GM12878 (cell line): ENCODE measurements around the gene CCDC81. TPM values are rescaled to one million over a fixed set of nuclear protein-coding genes. Genes with fewer than 3 reads are reported as not detected.

Source experiments
- ATAC-seq: fragments of 200-7000 bp; cut with Tn5 transposase; 3 replicates; pipeline ENCODE4 v1.9.1; 2020; ENCODE audit warnings: mild to moderate bottlenecking, moderate library complexity
- BruUV-seq: library from RNA; stranded (reverse); fragments of 400-500 nt; replicated peaks from 2 replicates; lab custom pipeline; 2021; lab: Mats Ljungman, UMichigan
- CTCF ChIA-PET: fragments of 300-600 bp; sonication (Branson Sonifier 250); formaldehyde crosslinking; extraction: SDS; loops from one replicate; lab custom pipeline; 2021; ENCODE audit warnings: inconsistent platforms; lab: Yijun Ruan, JAX
- POLR2A ChIA-PET: fragments of 350-600 bp; formaldehyde crosslinking; extraction: SDS; loops from one replicate; lab custom pipeline; 2021; ENCODE audit warnings: inconsistent platforms; lab: Charles Lee
- RAD21 ChIA-PET: fragments of 300-600 bp; sonication (Branson Sonifier 250); formaldehyde crosslinking; loops from one replicate; lab custom pipeline; 2023; ENCODE audit warnings: antibody characterized with exemption; ENCODE audit not compliant: unreplicated experiment; lab: Charles Lee
- SMC1A ChIA-PET: fragments of 300-600 bp; sonication (Branson Sonifier 250); formaldehyde crosslinking; loops from one replicate; lab custom pipeline; 2023; ENCODE audit not compliant: unreplicated experiment, uncharacterized antibody; lab: Charles Lee
- DNase-seq: peaks from one replicate; pipeline ENCODE4 v3.0.0-alpha.2; 2011; ENCODE audit warnings: low read depth, low spot score
- FAIRE-seq: peaks from 3 replicates; lab custom pipeline; 2011; peaks lifted over from hg19 to GRCh38; lab: Jason Lieb, UNC
- H2AFZ ChIP-seq: 2 replicates; pipeline ENCODE4 v1.6.0; 2011; ENCODE audit warnings: low read depth, low read length, control low read depth; ENCODE audit not compliant: control insufficient read depth
- H3K27ac ChIP-seq: 2 replicates; pipeline ENCODE4 v1.5.1; 2011; ENCODE audit warnings: control low read depth; ENCODE audit not compliant: control insufficient read depth, insufficient read depth
- H3K27me3 ChIP-seq, 2 experiments: replicated peaks in 1 of 2; 2 replicates each; pipeline versions ENCODE4 v1.6.0 to v1.6.1; 2011; ENCODE audit warnings: low read length in 1 of 2; ENCODE audit not compliant: control insufficient read depth in 2 of 2, insufficient read depth in 2 of 2
- H3K36me3 ChIP-seq, 2 experiments: 2 replicates each; pipeline ENCODE4 v1.5.1; 2011; ENCODE audit warnings: low read length in 1 of 2; ENCODE audit not compliant: control insufficient read depth in 2 of 2, insufficient read depth in 2 of 2
- H3K4me1 ChIP-seq: 2 replicates; pipeline ENCODE4 v1.6.1; 2011; ENCODE audit warnings: mild to moderate bottlenecking, low read length, moderate library complexity, mixed read lengths; ENCODE audit not compliant: control insufficient read depth, insufficient read depth
- H3K4me2 ChIP-seq: 2 replicates; pipeline ENCODE4 v1.6.0; 2011; ENCODE audit warnings: control low read depth; ENCODE audit not compliant: control insufficient read depth, insufficient read depth
- H3K4me3 ChIP-seq: fragments of 200-600 bp; sonication (generic); 2 replicates; pipeline ENCODE4 v1.5.1; 2016
- H3K79me2 ChIP-seq: 2 replicates; pipeline ENCODE4 v1.6.0; 2011; ENCODE audit warnings: low read length; ENCODE audit not compliant: control insufficient read depth, insufficient read depth
- H3K9ac ChIP-seq: 2 replicates; pipeline ENCODE4 v1.8.0; 2011; ENCODE audit warnings: low read length, control low read depth, mixed read lengths; ENCODE audit not compliant: control insufficient read depth, insufficient read depth
- H3K9me3 ChIP-seq: replicated peaks from 3 replicates; pipeline ENCODE4 v1.5.1; 2011; ENCODE audit warnings: mild to moderate bottlenecking, low read length; ENCODE audit not compliant: control insufficient read depth, insufficient read depth
- H4K20me1 ChIP-seq: 2 replicates; pipeline ENCODE4 v1.6.0; 2011; ENCODE audit not compliant: control insufficient read depth, insufficient read depth
- ATF3 ChIP-seq: IDR thresholded peaks from 2 replicates; pipeline ENCODE4 v1.6.1; 2011; ENCODE audit warnings: low read depth, mild to moderate bottlenecking, low read length, moderate library complexity, borderline replicate concordance; ENCODE audit errors: extremely low read depth
- CBFB ChIP-seq: IDR thresholded peaks from 2 replicates; pipeline ENCODE4 v1.6.1; 2016; ENCODE audit warnings: antibody characterized with exemption, low read depth
- CREM ChIP-seq: IDR thresholded peaks from 2 replicates; pipeline ENCODE4 v1.6.1; 2014; ENCODE audit warnings: antibody characterized with exemption, low read depth
- EP300 ChIP-seq, 2 experiments: fragments of 150-350 bp in 1 of 2; IDR thresholded peaks; 2 replicates each; pipeline ENCODE4 v1.6.1; 2011 to 2012; ENCODE audit warnings: low read depth in 2 of 2, low read length in 2 of 2, borderline replicate concordance in 1 of 2, improper control_type of control experiment in 1 of 2, inconsistent platforms in 1 of 2; ENCODE audit not compliant: control insufficient read depth in 1 of 2
- ETV6 ChIP-seq, 2 experiments: fragments of 450-650 bp in 1 of 2; IDR thresholded peaks in 1 of 2; conservative IDR thresholded peaks in 1 of 2; 2 replicates each; pipeline ENCODE4 v1.6.1; 2014; ENCODE audit warnings: antibody characterized with exemption in 1 of 2, borderline replicate concordance in 1 of 2, low read depth in 1 of 2, mild to moderate bottlenecking in 1 of 2, moderate library complexity in 1 of 2
- MAX ChIP-seq: IDR thresholded peaks from 2 replicates; pipeline ENCODE4 v1.6.1; 2012; ENCODE audit warnings: low read depth, low read length, improper control_type of control experiment
- MTA2 ChIP-seq: fragments of 450-650 bp; IDR thresholded peaks from 2 replicates; pipeline ENCODE4 v1.6.1; 2016; ENCODE audit warnings: low read depth, mild to moderate bottlenecking, moderate library complexity
- PML ChIP-seq: IDR thresholded peaks from 2 replicates; pipeline ENCODE4 v1.6.1; 2012; ENCODE audit warnings: low read length, inconsistent platforms
- POLR2AphosphoS5 ChIP-seq: IDR thresholded peaks from 2 replicates; pipeline ENCODE4 v1.6.1; 2011; ENCODE audit warnings: mild to moderate bottlenecking, low read length, inconsistent platforms
- SREBF2 ChIP-seq: IDR thresholded peaks from 2 replicates; pipeline ENCODE4 v1.6.1; 2012; ENCODE audit warnings: mild to moderate bottlenecking, low read length
- TCF12 ChIP-seq: IDR thresholded peaks from 2 replicates; pipeline ENCODE4 v1.6.1; 2011; ENCODE audit warnings: low read depth, mild to moderate bottlenecking, low read length
- ZBTB11 ChIP-seq: fragments of 450-650 bp; formaldehyde crosslinking; IDR thresholded peaks from 2 replicates; pipeline ENCODE4 v1.5.0; 2022; ENCODE audit warnings: mild to moderate bottlenecking, missing genetic modification characterization
- ZNF622 ChIP-seq: fragments of 450-650 bp; IDR thresholded peaks from 2 replicates; pipeline ENCODE4 v1.6.1; 2017; ENCODE audit warnings: mild to moderate bottlenecking, inconsistent platforms
- WGBS: methylation state at CpG from one replicate; pipeline ENCODE4 v1.1.6; 2016; ENCODE audit warnings: low lambda C conversion rate; ENCODE audit not compliant: insufficient replicate concordance, insufficient coverage; ENCODE audit errors: missing lambda C conversion rate; 5-methylcytosine and 5-hydroxymethylcytosine counted together
- in situ Hi-C: fragments of 300-500 bp; cut with MboI; formaldehyde crosslinking; loops from 9 replicates; pipeline ENCODE4 v1.14.3; 2018; ENCODE audit warnings: mixed read lengths
- intact Hi-C: fragments of 100-400 bp; cut with micrococcal nuclease; formaldehyde crosslinking; loops from one replicate; pipeline ENCODE4 v1.14.2; 2022; ENCODE audit not compliant: unreplicated experiment
- polyA plus RNA-seq, 11 experiments: library from polyadenylated mRNA; depleted of rRNA in 4 of 11; unstranded in 6 of 11; stranded (reverse) in 5 of 11; fragments of >200 nt; fragmentation: Nextera tagmentation in 4 of 11; fragmentation: Illumina TruSeq in 1 of 11; extraction: Ambion mirVana in 4 of 11; extraction: Trizol in 1 of 11; gene quantifications; 1 replicate in 1 of 11; 2 replicates in 10 of 11; pipeline versions ENCODE4 v1.2.1 to v1.2.3, GENCODE V29; 2011 to 2016; ENCODE audit warnings: inconsistent platforms in 2 of 11, missing spikeins in 2 of 11, low read depth in 1 of 11
- total RNA-seq, 4 experiments: library from RNA; depleted of rRNA in 3 of 4; stranded (reverse); fragments of >200 nt in 3 of 4; fragmentation: Illumina TruSeq in 1 of 4; extraction: Trizol in 1 of 4; gene quantifications; 2 replicates each; pipeline versions ENCODE4 v1.2.1 to v1.2.3, GENCODE V29; 2013 to 2021

Gene CCDC81
- total and polyA plus RNA-seq, 10 of the 15 experiments (the other 5 are each of a cell fraction or from before 2014, with no cell fraction given) = 0.06 to 0.53 (median 0.22) TPM

GRCh38 chr11:86414032-86414431 lies 39.3 kb downstream of the CCDC81 start (continued):
- TF ChIP-seq POLR2AphosphoS5 = no peak
- no peak for TF ChIP-seq MTA2
- TF ChIP-seq PML = no peak
- no peak for TF ChIP-seq ZBTB11 (CRISPR knock-in tag)
- no peak for TF ChIP-seq CBFB
- no peak for TF ChIP-seq TCF12
- no peak for TF ChIP-seq ATF3
- TF ChIP-seq CREM = no peak
- no peak for TF ChIP-seq ETV6 (conservative IDR thresholded peaks at IDR 0.05 in 1 of 2, IDR thresholded peaks at IDR 0.05 in 1 of 2; ENCODE audit: borderline replicate concordance in 1 of 2, low read depth in 1 of 2)
- TF ChIP-seq, all 136 proteins: peak for 0

GRCh38 chr11:86415026-86415425 lies 40.3 kb downstream of the CCDC81 start:
- CTCF ChIA-PET = interaction anchor here (0.6 kb wide), 1 partner anchor 586 kb away, joined by 4 read pairs; no protein-coding TSS in a partner anchor
- SMC1A ChIA-PET = interaction anchor here (0.5 to 1.4 kb wide), 5 partner anchors 9 to 399 kb away, joined by 3 to 4 read pairs (median 3); no protein-coding TSS in a partner anchor
- no peaks in the 10 kb centered on the region for H4K20me1 ChIP-seq
- H3K9me3 ChIP-seq = no peaks in the 10 kb centered on the region
- no peak overlapping the region for H3K4me2 ChIP-seq
- no peak overlapping the region for H3K27ac ChIP-seq
- H3K79me2 ChIP-seq = no peaks in the 10 kb centered on the region
- intact Hi-C loops (loop anchor here (5.0 to 10.0 kb wide), 2 partner anchors 473 to 820 kb away; no protein-coding TSS in a partner anchor), in situ Hi-C loops (no loop called here)
- POLR2A ChIA-PET = no interaction called here
- FAIRE-seq = no peak
- H2AFZ ChIP-seq = no peak overlapping the region
- BruUV-seq = no TSS peak
- ATAC-seq = no peak
- no peak overlapping the region for H3K4me3 ChIP-seq
- no peak for DNase-seq
- H3K36me3 ChIP-seq = no peaks in the 10 kb centered on the region
- WGBS = 48% methylated on average over 4 of the region's 4 CpGs
- no peak overlapping the region for H3K9ac ChIP-seq
- no peaks in the 10 kb centered on the region for H3K27me3 ChIP-seq
- no peaks in the 10 kb centered on the region; the same call in 1 of the 2 replicates for H3K4me1 ChIP-seq
- RAD21 ChIA-PET = interaction anchor here (1.8 kb wide), 1 partner anchor 560 kb away, joined by 4 read pairs; the partner anchor contains the start of gene CCDC83
- TF ChIP-seq MAX (no peak), EP300 (IDR thresholded peaks at IDR 0.05; ENCODE audit: borderline replicate concordance in 1 of 2, control insufficient read depth in 1 of 2, low read depth in 2 of 2, low read length in 2 of 2) (no peak), ZBTB11 (CRISPR knock-in tag) (no peak), SREBF2 (no peak), ZNF622 (no peak)
